Activated CD4-positive, alpha-beta memory T cell treated with anti-CD3 and anti-CD28 coated beads for 36 hours (primary cell): ENCODE data around the gene MYH15. TPM values are rescaled to one million over a fixed set of nuclear protein-coding genes. Genes with fewer than 3 reads are reported as not detected.

Experiments
- CTCF ChIA-PET: fragments of 350-600 bp; sonication (Branson Sonifier 250); formaldehyde crosslinking; loops from one replicate; lab custom pipeline; 2021; ENCODE audit warnings: antibody characterized with exemption, inconsistent platforms; lab: Charles Lee
- POLR2A ChIA-PET: fragments of 350-600 bp; sonication (Branson Sonifier 250); formaldehyde crosslinking; loops from one replicate; lab custom pipeline; 2021; ENCODE audit warnings: antibody characterized with exemption; lab: Charles Lee
- DNase-seq: peaks from one replicate; pipeline ENCODE4 v3.0.0-alpha.2; 2020
- H3K27ac Mint-ChIP-seq: one replicate; pipeline ENCODE4 v1.8.0; 2021; ENCODE audit warnings: mixed read lengths
- H3K27me3 Mint-ChIP-seq: one replicate; pipeline ENCODE4 v1.8.0; 2021; ENCODE audit warnings: mixed read lengths
- H3K36me3 Mint-ChIP-seq: one replicate; pipeline ENCODE4 v1.8.0; 2021; ENCODE audit warnings: mixed read lengths
- H3K4me1 Mint-ChIP-seq: one replicate; pipeline ENCODE4 v1.8.0; 2021; ENCODE audit warnings: low read depth, mixed read lengths
- H3K4me3 Mint-ChIP-seq: one replicate; pipeline ENCODE4 v1.8.0; 2021; ENCODE audit warnings: mild to moderate bottlenecking, mixed read lengths
- H3K9me3 Mint-ChIP-seq: one replicate; pipeline ENCODE4 v1.8.0; 2021; ENCODE audit warnings: mixed read lengths
- intact Hi-C: fragments of 100-400 bp; cut with micrococcal nuclease; formaldehyde crosslinking; loops from one replicate; pipeline ENCODE4 v1.15.1; 2023
- total RNA-seq, 2 experiments: library from RNA; stranded (reverse); gene quantifications; one replicate each; pipeline ENCODE4 v1.2.3, GENCODE V29; 2021

The MYH15 gene
- total RNA-seq, 2 experiments from 2014 or later = 0.12 to 0.17 TPM

DNA sequence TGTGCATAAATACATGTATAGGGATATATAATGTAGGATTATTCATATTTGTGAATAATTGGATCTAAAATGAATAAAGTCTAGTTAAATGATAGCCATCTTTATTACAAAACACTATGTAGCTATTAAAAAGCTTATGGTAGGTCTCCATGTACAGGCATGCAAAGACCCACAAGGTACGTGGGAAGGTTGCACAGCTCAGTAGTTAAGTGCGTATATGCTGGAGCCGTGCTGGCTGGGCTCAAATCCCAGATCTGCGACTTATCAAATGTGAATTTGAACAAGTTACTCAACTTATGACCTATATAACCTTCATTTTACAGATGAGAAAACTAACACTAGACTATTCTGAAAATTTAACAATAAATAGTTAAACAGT is 100.6 kb downstream of the MYH15 start:
- no peaks in the 10 kb centered on the region for H3K4me1 Mint-ChIP-seq
- peaks cover 5% of the 10 kb centered on the region for H3K27me3 Mint-ChIP-seq
- no peaks in the 10 kb centered on the region for H3K36me3 Mint-ChIP-seq
- no peak overlapping the region for H3K27ac Mint-ChIP-seq
- DNase-seq = no peak
- CTCF ChIA-PET = interaction anchor here (0.9 to 1.2 kb wide), 2 partner anchors 132 to 256 kb away, joined by 3 read pairs; no protein-coding TSS in a partner anchor
- POLR2A ChIA-PET = no interaction called here
- no peak overlapping the region for H3K4me3 Mint-ChIP-seq
- H3K9me3 Mint-ChIP-seq = no peaks in the 10 kb centered on the region
- intact Hi-C loops = loop anchor here (5.0 kb wide), 1 partner anchor 482 kb away; no protein-coding TSS in a partner anchor

DNA sequence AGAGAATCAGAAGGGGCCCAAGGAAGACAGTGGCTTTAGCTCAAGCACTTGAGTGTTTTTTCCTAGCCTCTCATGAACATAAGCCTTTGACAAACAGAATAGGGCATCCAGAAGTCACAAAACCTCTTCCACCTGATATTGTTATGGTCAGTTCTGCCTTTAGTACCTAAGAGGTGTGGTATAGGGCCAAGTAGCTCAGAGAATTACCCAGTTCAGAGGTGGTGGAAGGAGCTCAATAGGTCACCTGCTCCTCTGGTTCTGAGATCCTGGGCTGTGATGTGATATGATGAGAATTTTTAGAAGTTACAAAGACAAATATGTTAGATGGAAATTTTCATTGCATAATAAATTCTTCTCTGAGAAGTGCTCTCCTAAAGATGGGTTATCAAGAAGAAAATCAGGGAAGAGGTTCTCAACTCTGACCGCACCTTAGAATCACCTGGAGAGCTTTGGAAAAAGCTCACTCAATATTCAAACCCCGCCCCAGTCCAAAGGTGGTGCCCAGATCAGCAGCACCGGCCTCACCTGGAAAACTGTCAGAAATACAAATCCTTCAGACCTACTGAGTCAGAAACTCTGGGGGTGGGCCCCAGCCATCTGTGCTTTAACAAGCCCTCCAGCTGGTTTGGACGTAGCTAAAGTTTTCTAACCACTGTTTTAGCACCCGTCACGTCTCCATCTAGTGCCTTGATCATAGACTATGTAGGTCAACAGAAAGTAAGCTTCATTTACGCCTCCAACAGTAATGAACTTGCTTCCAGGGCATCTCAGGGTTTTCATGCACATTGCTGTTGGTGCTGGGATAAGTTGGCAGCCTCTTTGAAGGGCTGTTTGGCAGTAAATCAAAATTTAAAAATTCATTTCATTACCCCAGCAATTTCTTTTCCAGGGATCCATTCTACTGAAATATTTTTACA is 101.3 kb downstream of the MYH15 start:
- CTCF ChIA-PET = interaction anchor here (0.9 to 1.2 kb wide), 2 partner anchors 132 to 255 kb away, joined by 3 read pairs; no protein-coding TSS in a partner anchor
- DNase-seq = no peak
- H3K36me3 Mint-ChIP-seq = no peaks in the 10 kb centered on the region
- POLR2A ChIA-PET = no interaction called here
- peaks cover 1% of the 10 kb centered on the region for H3K27me3 Mint-ChIP-seq
- intact Hi-C loops = loop anchor here (5.0 kb wide), 1 partner anchor 482 kb away; no protein-coding TSS in a partner anchor
- H3K9me3 Mint-ChIP-seq = no peaks in the 10 kb centered on the region
- no peak overlapping the region for H3K27ac Mint-ChIP-seq
- no peaks in the 10 kb centered on the region for H3K4me1 Mint-ChIP-seq
- H3K4me3 Mint-ChIP-seq = no peak overlapping the region

DNA sequence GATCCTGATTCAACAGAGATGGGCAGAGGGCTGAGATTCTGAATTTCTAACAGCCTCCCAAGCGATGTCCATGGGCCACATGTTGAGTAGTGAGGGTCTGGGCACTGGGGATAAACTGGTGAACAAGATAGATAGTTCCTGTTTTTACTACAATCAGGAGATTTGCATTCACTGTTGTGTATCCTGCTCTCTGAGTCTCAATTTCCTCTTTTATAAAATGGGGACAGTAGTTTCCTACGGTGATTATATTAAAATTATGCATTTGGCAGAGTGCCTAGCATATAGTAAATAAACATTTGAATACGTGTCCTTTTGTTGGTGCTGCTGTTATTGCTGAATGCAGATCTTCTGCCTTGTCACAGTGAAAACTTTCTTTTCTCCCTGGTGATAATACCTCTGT is 102.5 kb downstream of the MYH15 start:
- ChIA-PET POLR2A (no interaction called here), CTCF (interaction anchor here (0.9 to 1.3 kb wide), 4 partner anchors 70 to 732 kb away, joined by 3 to 4 read pairs (median 4); no protein-coding TSS in a partner anchor)
- Mint-ChIP-seq H3K4me3 (no peak overlapping the region), H3K27ac (no peak overlapping the region), H3K36me3 (no peaks in the 10 kb centered on the region), H3K27me3 (peaks cover under 1% of the 10 kb centered on the region), H3K9me3 (no peaks in the 10 kb centered on the region), H3K4me1 (no peaks in the 10 kb centered on the region)
- DNase-seq = no peak
- intact Hi-C loops = loop anchor here (5.0 kb wide), 1 partner anchor 481 kb away; no protein-coding TSS in a partner anchor

DNA sequence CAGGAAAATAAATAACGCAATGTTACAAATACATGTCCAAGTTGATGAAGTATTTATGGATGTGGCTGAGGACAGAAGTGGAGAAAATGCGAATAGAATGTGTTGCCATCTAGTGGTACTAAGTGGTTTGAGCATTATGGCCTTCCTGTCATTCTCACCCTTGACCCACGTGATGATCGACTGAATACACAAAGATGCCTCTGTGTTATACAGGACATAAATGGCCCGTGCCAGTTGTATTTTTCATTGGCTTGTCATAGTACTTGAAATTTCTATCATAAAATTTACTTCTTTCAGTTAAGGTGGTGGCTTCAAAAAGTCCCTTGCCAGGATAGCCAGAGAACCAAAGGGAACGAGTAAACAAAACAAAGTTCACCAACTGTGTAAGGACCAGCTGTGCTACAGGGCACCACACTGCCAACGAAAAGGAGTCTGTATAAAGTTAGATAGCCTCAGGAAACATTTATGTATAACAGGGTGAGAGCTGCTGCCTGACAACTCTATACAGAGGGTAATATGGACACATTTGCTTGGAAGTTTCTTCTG is 103.7 kb downstream of the MYH15 start:
- Mint-ChIP-seq H3K4me1 (no peaks in the 10 kb centered on the region), H3K36me3 (no peaks in the 10 kb centered on the region), H3K9me3 (no peaks in the 10 kb centered on the region), H3K4me3 (no peak overlapping the region), H3K27me3 (no peaks in the 10 kb centered on the region), H3K27ac (no peak overlapping the region)
- CTCF ChIA-PET = interaction anchor here (1.0 to 1.3 kb wide), 3 partner anchors 71 to 255 kb away, joined by 3 to 4 read pairs (median 4); no protein-coding TSS in a partner anchor
- intact Hi-C loops = loop anchor here (1.0 to 5.0 kb wide), 2 partner anchors 253 to 479 kb away; no protein-coding TSS in a partner anchor
- no peak for DNase-seq
- POLR2A ChIA-PET = no interaction called here

DNA sequence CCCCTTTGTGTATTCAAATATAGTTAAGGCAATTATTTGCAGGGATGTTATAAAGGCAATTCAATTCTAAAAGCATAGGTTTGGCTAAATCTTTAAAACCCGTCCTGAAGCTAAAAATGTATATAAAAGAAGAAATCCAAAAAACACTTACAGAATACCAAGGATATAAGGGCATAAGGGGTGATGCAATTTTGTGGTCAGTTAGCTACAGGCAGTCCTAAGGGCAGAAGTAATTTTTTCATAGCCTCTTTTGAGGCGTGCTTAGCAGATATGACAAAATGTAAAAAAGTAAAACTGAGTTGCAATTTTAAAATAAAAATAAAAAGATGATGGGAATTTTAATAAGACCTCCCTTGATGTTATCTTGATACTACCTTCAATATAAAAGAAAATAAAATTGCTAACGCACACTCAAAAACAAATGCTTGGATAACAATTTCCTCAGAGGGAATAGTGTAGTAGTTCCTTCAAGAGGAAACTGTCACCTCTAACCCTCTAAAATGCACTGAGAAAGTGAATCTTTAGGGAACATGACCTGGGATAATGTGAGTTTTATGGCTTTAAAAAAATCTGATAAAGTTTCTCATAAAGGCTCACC is 104.2 kb downstream of the MYH15 start:
- no peak overlapping the region for H3K4me3 Mint-ChIP-seq
- no peaks in the 10 kb centered on the region for H3K27me3 Mint-ChIP-seq
- no peak overlapping the region for H3K27ac Mint-ChIP-seq
- H3K4me1 Mint-ChIP-seq = no peaks in the 10 kb centered on the region
- POLR2A ChIA-PET = no interaction called here
- no peaks in the 10 kb centered on the region for H3K36me3 Mint-ChIP-seq
- H3K9me3 Mint-ChIP-seq = no peaks in the 10 kb centered on the region
- CTCF ChIA-PET = interaction anchor here (0.7 to 2.4 kb wide), 6 partner anchors 9 to 254 kb away, joined by 3 to 14 read pairs (median 4); no protein-coding TSS in a partner anchor
- intact Hi-C loops = loop anchor here (1.0 to 5.0 kb wide), 2 partner anchors 253 to 479 kb away; no protein-coding TSS in a partner anchor
- DNase-seq = no peak

DNA sequence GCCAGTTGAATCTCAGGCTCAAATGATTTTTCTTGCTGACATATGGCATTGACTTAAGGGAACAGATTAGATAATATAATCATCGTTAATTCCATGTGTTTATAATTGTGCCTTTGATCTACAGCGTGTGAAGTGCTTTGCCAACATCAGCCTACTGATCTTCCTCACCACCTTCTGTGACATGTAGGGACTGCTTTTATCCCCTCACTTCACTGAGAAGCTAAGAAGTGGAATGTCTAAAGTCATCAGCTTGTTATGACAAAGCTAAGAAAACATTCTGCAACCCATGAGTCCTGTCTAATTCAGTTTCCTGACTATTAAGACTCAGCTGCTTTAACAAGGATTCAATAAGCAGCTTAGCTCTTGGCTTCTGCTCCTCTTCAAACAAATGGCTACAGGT is 106.0 kb downstream of the MYH15 start:
- no peaks in the 10 kb centered on the region for H3K9me3 Mint-ChIP-seq
- H3K4me3 Mint-ChIP-seq = no peak overlapping the region
- intact Hi-C loops = no loop called here
- CTCF ChIA-PET = interaction anchor here (0.6 to 2.4 kb wide), 4 partner anchors 90 to 466 kb away, joined by 3 to 14 read pairs (median 4); no protein-coding TSS in a partner anchor
- no peaks in the 10 kb centered on the region for H3K36me3 Mint-ChIP-seq
- no peaks in the 10 kb centered on the region for H3K27me3 Mint-ChIP-seq
- no peak overlapping the region for H3K27ac Mint-ChIP-seq
- POLR2A ChIA-PET = no interaction called here
- no peak for DNase-seq
- H3K4me1 Mint-ChIP-seq = no peaks in the 10 kb centered on the region

DNA sequence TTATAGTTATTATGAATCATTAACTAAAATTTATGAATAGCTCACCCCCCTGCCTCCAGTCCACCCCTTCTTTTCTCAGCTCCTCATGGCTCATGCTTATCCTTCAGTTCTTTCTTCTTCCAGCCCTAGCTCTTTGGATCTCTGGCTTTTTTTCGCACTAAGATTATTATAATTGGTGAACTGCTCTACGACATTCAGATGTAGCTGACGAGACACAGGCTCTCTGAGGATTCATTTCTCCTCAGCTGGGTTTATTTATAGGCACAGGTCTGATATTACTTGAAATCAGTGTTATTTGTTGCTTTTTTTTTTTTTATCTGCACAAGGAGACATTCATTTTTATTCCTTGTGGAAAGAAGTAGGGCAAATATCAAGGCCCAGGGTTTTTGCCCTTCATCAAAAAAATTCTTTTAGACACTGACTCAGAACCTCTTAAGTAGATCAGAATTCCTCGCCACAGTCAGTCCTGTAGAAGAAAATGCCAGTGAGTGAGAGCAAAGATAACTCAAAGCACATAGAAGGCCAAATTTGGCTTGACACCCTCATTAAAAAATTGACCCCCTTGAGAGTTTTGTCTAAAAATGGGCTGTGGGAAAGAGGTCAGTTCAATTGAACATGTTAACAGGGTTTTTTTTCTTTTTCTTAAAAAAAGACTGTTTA is 106.6 kb downstream of the MYH15 start:
- Mint-ChIP-seq H3K4me1 (no peaks in the 10 kb centered on the region), H3K27ac (no peak overlapping the region), H3K9me3 (no peaks in the 10 kb centered on the region), H3K4me3 (no peak overlapping the region), H3K27me3 (no peaks in the 10 kb centered on the region), H3K36me3 (no peaks in the 10 kb centered on the region)
- POLR2A ChIA-PET = no interaction called here
- CTCF ChIA-PET = interaction anchor here (1.3 to 2.4 kb wide), 2 partner anchors 89 to 250 kb away, joined by 4 to 14 read pairs; no protein-coding TSS in a partner anchor
- intact Hi-C loops = no loop called here
- DNase-seq = no peak

DNA sequence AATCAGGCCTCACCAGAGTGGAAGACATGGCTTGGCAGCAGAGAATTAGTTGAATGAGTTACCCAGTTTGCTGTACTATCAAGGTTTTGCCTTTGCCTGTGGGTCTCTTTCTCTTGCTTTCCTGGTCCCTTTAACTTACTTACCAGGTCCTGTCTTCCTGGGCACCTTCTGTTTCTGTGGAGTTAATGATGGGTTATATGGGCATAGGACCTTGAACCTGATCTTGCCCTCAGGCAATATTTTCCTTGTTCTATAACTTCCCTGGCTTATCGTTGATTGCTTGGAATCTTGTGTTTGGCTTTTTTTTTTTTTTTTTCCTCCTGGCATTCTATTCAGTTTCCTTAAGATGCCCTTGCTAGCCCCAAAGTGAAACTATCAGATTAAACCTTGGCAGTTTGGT is 107.2 kb downstream of the MYH15 start:
- no peaks in the 10 kb centered on the region for H3K4me1 Mint-ChIP-seq
- no peak overlapping the region for H3K27ac Mint-ChIP-seq
- H3K27me3 Mint-ChIP-seq = no peaks in the 10 kb centered on the region
- no peaks in the 10 kb centered on the region for H3K9me3 Mint-ChIP-seq
- ChIA-PET POLR2A (no interaction called here), CTCF (interaction anchor here (0.8 kb wide), 1 partner anchor 10 kb away, joined by 4 read pairs; no protein-coding TSS in a partner anchor)
- no peaks in the 10 kb centered on the region for H3K36me3 Mint-ChIP-seq
- no peak overlapping the region for H3K4me3 Mint-ChIP-seq
- no peak for DNase-seq
- intact Hi-C loops = no loop called here

DNA sequence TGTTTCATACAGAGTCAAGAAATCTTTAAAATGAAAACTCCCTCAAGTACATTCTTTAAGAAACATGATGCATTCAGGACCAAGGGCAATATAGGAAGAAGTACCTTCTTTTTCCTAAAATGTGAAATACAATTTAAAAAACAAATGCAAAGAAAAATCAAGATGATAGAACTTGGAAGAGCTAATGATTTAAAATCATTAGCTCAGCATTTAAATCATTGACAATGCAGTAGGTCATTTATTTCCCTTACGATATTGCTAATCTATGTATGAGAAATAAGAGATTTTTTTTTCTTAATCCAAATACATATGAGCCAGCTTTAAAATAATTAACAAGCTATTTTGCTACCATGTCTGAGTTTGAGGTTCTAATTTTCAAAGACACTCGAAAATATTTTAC is 108.6 kb downstream of the MYH15 start:
- ChIA-PET POLR2A (no interaction called here), CTCF (interaction anchor here (0.6 kb wide), 1 partner anchor 73 kb away, joined by 3 read pairs; no protein-coding TSS in a partner anchor)
- no peak overlapping the region for H3K27ac Mint-ChIP-seq
- H3K4me3 Mint-ChIP-seq = no peak overlapping the region
- intact Hi-C loops = no loop called here
- no peaks in the 10 kb centered on the region for H3K9me3 Mint-ChIP-seq
- H3K27me3 Mint-ChIP-seq = no peaks in the 10 kb centered on the region
- H3K36me3 Mint-ChIP-seq = no peaks in the 10 kb centered on the region
- DNase-seq = no peak
- no peaks in the 10 kb centered on the region for H3K4me1 Mint-ChIP-seq

DNA sequence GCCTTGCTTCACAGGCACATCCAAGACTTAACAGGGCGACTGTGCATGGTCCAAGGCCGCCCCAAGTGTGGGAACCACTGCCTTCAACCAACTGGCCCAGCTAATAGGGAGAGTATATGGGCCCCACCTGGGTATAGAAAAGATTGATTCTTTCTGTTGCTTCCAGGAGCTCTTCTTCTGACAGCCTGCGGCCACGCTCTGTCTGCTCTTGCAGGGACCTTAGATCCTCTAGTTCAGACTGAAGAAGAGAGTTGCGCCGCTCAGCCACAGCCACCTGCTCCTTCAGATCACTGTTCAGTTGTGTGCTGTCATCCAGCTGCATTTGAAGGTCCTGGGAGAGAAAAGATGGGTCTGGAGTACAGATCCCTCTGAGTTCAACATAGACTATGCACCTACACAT is 111.9 kb downstream of the MYH15 start:
- no peaks in the 10 kb centered on the region for H3K9me3 Mint-ChIP-seq
- no peak overlapping the region for H3K27ac Mint-ChIP-seq
- ChIA-PET CTCF (no interaction called here), POLR2A (no interaction called here)
- no peak for DNase-seq
- H3K27me3 Mint-ChIP-seq = no peaks in the 10 kb centered on the region
- intact Hi-C loops = no loop called here
- no peak overlapping the region for H3K4me3 Mint-ChIP-seq
- H3K4me1 Mint-ChIP-seq = no peaks in the 10 kb centered on the region
- no peaks in the 10 kb centered on the region for H3K36me3 Mint-ChIP-seq

DNA sequence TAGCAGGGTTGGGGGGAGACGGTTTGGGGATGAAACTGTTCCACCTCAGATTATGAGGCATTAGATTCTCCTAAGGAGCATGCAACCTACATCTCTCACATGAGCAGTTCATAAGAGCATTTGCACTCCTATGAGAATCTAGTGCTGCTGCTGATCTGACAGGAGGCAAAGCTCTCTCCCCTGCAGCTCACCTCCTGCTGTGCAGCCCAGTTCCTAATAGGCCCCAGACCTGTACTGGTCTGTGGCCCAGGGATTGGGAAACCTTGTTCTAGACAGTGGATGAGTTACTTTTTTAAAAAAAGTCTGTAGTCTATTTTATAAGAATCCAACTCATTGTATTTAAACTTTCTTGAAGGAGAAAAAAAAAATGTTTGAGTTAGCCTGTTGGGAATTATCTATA is 114.1 kb downstream of the MYH15 start:
- Mint-ChIP-seq H3K9me3 (no peaks in the 10 kb centered on the region), H3K27ac (no peak overlapping the region), H3K4me3 (no peak overlapping the region), H3K27me3 (peaks cover 9% of the 10 kb centered on the region), H3K36me3 (no peaks in the 10 kb centered on the region), H3K4me1 (no peaks in the 10 kb centered on the region)
- no peak for DNase-seq
- intact Hi-C loops = no loop called here
- ChIA-PET POLR2A (no interaction called here), CTCF (no interaction called here)
